HepG2 (cell line): ENCODE results near the gene MPV17L2. TPM values are rescaled to one million over a fixed set of nuclear protein-coding genes. Genes with fewer than 3 reads are reported as not detected.

ENCODE experiments used
- CHD4 ChIP-seq: fragments of 200-600 bp; sonication (generic); IDR thresholded peaks from 2 replicates; pipeline ENCODE4 v1.7.0; 2017; ENCODE audit warnings: mild to moderate bottlenecking, low read length, borderline replicate concordance
- DNMT3B ChIP-seq: conservative IDR thresholded peaks from 2 replicates; pipeline ENCODE4 v1.6.1; 2016; ENCODE audit warnings: missing biosample characterization, control low read depth
- IRF2 ChIP-seq: IDR thresholded peaks from 2 replicates; pipeline ENCODE4 v1.6.1; 2018; ENCODE audit warnings: missing genetic modification reagents, missing compliant biosample characterization
- MED1 ChIP-seq: sonication (generic); formaldehyde crosslinking; IDR thresholded peaks from 2 replicates; pipeline ENCODE4 v1.4.0; 2020; ENCODE audit warnings: missing genetic modification reagents
- NR2F6 ChIP-seq, 2 experiments: IDR thresholded peaks; 2 replicates each; pipeline ENCODE4 v1.6.1; 2016; ENCODE audit warnings: antibody characterized with exemption in 1 of 2, mild to moderate bottlenecking in 1 of 2
- PHB2 ChIP-seq: fragments of 450-650 bp; IDR thresholded peaks from 2 replicates; pipeline ENCODE4 v1.6.1; 2018; ENCODE audit not compliant: partially characterized antibody
- SOX6 ChIP-seq, 2 experiments: fragments of 450-650 bp in 1 of 2; sonication (generic) in 1 of 2; formaldehyde crosslinking in 1 of 2; IDR thresholded peaks; 2 replicates each; pipeline versions ENCODE4 v1.4.0 to v1.6.1; 2017 to 2020; ENCODE audit warnings: antibody characterized with exemption in 1 of 2, mild to moderate bottlenecking in 1 of 2, missing genetic modification reagents in 1 of 2
- ZNF124 ChIP-seq: sonication (generic); formaldehyde crosslinking; IDR thresholded peaks from 2 replicates; pipeline ENCODE4 v1.4.0; 2020; ENCODE audit warnings: missing genetic modification reagents
- ZNF329 ChIP-seq: sonication (generic); formaldehyde crosslinking; IDR thresholded peaks from 2 replicates; pipeline ENCODE4 v1.9.0; 2021; ENCODE audit warnings: low read depth, mild to moderate bottlenecking, missing genetic modification reagents
- ZNF337 ChIP-seq: sonication (generic); formaldehyde crosslinking; IDR thresholded peaks from 2 replicates; pipeline ENCODE4 v1.5.1; 2020; ENCODE audit warnings: missing genetic modification reagents, low read depth, mild to moderate bottlenecking, borderline replicate concordance
- ZNF570 ChIP-seq: sonication (generic); formaldehyde crosslinking; IDR thresholded peaks from 2 replicates; pipeline ENCODE4 v1.4.0; 2020; ENCODE audit warnings: mild to moderate bottlenecking, missing genetic modification reagents, borderline replicate concordance
- ZNF674 ChIP-seq: sonication (generic); formaldehyde crosslinking; IDR thresholded peaks from 2 replicates; pipeline ENCODE4 v1.5.0; 2020; ENCODE audit warnings: low read depth, mild to moderate bottlenecking, missing genetic modification reagents
- ZNF773 ChIP-seq: sonication (generic); formaldehyde crosslinking; IDR thresholded peaks from 2 replicates; pipeline ENCODE4 v1.4.0; 2020; ENCODE audit warnings: missing genetic modification reagents, borderline replicate concordance
- ZSCAN25 ChIP-seq: sonication (generic); formaldehyde crosslinking; IDR thresholded peaks from 2 replicates; pipeline ENCODE4 v1.8.0; 2022; ENCODE audit warnings: mild to moderate bottlenecking, missing genetic modification reagents
- polyA plus RNA-seq, 8 experiments: library from polyadenylated mRNA; depleted of rRNA in 3 of 8; stranded (reverse) in 7 of 8; unstranded in 1 of 8; fragments of >200 nt; fragmentation: Illumina TruSeq in 4 of 8; extraction: Trizol in 4 of 8; gene quantifications; 2 replicates each; pipeline versions ENCODE4 v1.2.1 to v1.2.3, GENCODE V29; 2011 to 2016; ENCODE audit warnings: low read depth in 4 of 8, missing spikeins in 1 of 8, mixed read lengths in 1 of 8; ENCODE audit not compliant: insufficient read depth in 1 of 8
- total RNA-seq, 5 experiments: library from RNA; depleted of rRNA; stranded (reverse); fragments of >200 nt; fragmentation: Illumina TruSeq; extraction: Trizol; gene quantifications; 2 replicates each; pipeline ENCODE4 v1.2.3, GENCODE V29; 2016; ENCODE audit warnings: low read depth in 1 of 5
- TF ChIP-seq, protein P1 (sequence below): sonication (generic); formaldehyde crosslinking; IDR thresholded peaks from 2 replicates; pipeline ENCODE4 v1.4.0; 2020; ENCODE audit warnings: mild to moderate bottlenecking, missing genetic modification reagents
- TF ChIP-seq, protein P2 (sequence below): sonication (generic); formaldehyde crosslinking; IDR thresholded peaks from 2 replicates; pipeline ENCODE4 v1.4.0; 2020; ENCODE audit warnings: missing genetic modification reagents, borderline replicate concordance
- TF ChIP-seq, protein P3 (sequence below): sonication (generic); formaldehyde crosslinking; IDR thresholded peaks from 2 replicates; pipeline ENCODE4 v1.9.0; 2021; ENCODE audit warnings: missing genetic modification reagents, borderline replicate concordance

Gene MPV17L2
- total and polyA plus RNA-seq, 2 of the 13 experiments (the other 11 are each of a cell fraction or from before 2014, with no cell fraction given) = 13.6 to 16.7 TPM

DNA sequence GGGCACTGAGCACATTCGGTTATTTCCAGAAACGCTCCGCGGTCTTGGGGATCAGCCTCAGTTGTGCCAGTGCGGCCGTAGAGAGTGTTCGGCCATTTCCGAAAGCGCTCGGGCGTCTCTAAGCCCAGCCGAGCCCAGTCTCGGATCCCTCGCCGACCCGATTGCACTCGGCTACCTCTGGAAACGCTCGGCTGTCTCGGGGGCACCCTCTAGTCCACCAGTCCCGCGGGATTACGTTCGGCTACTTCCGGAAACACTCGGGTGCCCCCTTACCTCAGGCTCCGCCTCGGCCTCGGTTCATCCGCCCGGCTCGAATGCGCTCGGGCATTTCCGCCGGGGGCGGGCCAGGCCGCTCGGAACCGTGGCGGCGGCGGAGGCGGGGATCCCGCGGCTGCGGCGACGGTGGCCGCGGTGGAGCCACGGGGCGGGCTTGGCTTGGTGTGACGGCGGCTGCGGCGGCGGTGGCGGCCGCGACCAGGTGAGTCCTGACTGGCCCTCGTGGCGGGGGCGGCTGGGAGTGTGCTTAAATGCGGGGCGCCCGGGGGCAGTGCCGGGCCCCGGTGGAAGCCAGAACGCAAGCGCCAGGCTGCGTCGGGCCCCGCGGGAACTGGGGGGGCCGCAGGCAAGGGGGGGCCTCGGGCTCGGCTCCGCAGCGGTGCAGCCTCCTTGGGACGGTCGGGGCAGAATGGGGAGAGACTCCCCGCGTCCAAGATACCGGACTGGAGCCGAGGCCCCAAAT, 40.0 kb upstream of the MPV17L2 start, which contains the start of gene PIK3R2 (continued):
- TF ChIP-seq ZNF124 (CRISPR knock-in tag) (0 out of 2 replicates have a peak, but pooled peaks have one; percentile 27), DNMT3B (no peak), CHD4 (no peak), ZSCAN25 (no peak), MED1 (CRISPR knock-in tag) (no peak), NR2F6 (IDR thresholded peaks at IDR 0.05) (no peak), NR2F6 (CRISPR knock-in tag; IDR thresholded peaks at IDR 0.05) (no peak), SOX6 (IDR thresholded peaks at IDR 0.05) (no peak), SOX6 (CRISPR knock-in tag; IDR thresholded peaks at IDR 0.05) (no peak), ZNF570 (CRISPR knock-in tag) (no peak), IRF2 (CRISPR knock-in tag) (no peak), ZNF674 (CRISPR knock-in tag) (no peak), ZNF329 (CRISPR knock-in tag) (0 out of 2 replicates have a peak, but pooled peaks have one; percentile 35), ZNF337 (CRISPR knock-in tag) (0 out of 2 replicates have a peak, but pooled peaks have one; percentile 13), ZNF773 (CRISPR knock-in tag) (no peak), PHB2 (no peak)
- TF ChIP-seq, protein P1, sequence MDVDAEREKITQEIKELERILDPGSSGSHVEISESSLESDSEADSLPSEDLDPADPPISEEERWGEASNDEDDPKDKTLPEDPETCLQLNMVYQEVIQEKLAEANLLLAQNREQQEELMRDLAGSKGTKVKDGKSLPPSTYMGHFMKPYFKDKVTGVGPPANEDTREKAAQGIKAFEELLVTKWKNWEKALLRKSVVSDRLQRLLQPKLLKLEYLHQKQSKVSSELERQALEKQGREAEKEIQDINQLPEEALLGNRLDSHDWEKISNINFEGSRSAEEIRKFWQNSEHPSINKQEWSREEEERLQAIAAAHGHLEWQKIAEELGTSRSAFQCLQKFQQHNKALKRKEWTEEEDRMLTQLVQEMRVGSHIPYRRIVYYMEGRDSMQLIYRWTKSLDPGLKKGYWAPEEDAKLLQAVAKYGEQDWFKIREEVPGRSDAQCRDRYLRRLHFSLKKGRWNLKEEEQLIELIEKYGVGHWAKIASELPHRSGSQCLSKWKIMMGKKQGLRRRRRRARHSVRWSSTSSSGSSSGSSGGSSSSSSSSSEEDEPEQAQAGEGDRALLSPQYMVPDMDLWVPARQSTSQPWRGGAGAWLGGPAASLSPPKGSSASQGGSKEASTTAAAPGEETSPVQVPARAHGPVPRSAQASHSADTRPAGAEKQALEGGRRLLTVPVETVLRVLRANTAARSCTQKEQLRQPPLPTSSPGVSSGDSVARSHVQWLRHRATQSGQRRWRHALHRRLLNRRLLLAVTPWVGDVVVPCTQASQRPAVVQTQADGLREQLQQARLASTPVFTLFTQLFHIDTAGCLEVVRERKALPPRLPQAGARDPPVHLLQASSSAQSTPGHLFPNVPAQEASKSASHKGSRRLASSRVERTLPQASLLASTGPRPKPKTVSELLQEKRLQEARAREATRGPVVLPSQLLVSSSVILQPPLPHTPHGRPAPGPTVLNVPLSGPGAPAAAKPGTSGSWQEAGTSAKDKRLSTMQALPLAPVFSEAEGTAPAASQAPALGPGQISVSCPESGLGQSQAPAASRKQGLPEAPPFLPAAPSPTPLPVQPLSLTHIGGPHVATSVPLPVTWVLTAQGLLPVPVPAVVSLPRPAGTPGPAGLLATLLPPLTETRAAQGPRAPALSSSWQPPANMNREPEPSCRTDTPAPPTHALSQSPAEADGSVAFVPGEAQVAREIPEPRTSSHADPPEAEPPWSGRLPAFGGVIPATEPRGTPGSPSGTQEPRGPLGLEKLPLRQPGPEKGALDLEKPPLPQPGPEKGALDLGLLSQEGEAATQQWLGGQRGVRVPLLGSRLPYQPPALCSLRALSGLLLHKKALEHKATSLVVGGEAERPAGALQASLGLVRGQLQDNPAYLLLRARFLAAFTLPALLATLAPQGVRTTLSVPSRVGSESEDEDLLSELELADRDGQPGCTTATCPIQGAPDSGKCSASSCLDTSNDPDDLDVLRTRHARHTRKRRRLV (CRISPR knock-in tag) = no peak
- TF ChIP-seq, protein P2, sequence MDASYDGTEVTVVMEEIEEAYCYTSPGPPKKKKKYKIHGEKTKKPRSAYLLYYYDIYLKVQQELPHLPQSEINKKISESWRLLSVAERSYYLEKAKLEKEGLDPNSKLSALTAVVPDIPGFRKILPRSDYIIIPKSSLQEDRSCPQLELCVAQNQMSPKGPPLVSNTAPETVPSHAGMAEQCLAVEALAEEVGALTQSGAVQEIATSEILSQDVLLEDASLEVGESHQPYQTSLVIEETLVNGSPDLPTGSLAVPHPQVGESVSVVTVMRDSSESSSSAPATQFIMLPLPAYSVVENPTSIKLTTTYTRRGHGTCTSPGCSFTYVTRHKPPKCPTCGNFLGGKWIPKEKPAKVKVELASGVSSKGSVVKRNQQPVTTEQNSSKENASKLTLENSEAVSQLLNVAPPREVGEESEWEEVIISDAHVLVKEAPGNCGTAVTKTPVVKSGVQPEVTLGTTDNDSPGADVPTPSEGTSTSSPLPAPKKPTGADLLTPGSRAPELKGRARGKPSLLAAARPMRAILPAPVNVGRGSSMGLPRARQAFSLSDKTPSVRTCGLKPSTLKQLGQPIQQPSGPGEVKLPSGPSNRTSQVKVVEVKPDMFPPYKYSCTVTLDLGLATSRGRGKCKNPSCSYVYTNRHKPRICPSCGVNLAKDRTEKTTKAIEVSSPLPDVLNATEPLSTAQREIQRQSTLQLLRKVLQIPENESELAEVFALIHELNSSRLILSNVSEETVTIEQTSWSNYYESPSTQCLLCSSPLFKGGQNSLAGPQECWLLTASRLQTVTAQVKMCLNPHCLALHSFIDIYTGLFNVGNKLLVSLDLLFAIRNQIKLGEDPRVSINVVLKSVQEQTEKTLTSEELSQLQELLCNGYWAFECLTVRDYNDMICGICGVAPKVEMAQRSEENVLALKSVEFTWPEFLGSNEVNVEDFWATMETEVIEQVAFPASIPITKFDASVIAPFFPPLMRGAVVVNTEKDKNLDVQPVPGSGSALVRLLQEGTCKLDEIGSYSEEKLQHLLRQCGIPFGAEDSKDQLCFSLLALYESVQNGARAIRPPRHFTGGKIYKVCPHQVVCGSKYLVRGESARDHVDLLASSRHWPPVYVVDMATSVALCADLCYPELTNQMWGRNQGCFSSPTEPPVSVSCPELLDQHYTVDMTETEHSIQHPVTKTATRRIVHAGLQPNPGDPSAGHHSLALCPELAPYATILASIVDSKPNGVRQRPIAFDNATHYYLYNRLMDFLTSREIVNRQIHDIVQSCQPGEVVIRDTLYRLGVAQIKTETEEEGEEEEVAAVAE (CRISPR knock-in tag) = no peak
- TF ChIP-seq, protein P3, sequence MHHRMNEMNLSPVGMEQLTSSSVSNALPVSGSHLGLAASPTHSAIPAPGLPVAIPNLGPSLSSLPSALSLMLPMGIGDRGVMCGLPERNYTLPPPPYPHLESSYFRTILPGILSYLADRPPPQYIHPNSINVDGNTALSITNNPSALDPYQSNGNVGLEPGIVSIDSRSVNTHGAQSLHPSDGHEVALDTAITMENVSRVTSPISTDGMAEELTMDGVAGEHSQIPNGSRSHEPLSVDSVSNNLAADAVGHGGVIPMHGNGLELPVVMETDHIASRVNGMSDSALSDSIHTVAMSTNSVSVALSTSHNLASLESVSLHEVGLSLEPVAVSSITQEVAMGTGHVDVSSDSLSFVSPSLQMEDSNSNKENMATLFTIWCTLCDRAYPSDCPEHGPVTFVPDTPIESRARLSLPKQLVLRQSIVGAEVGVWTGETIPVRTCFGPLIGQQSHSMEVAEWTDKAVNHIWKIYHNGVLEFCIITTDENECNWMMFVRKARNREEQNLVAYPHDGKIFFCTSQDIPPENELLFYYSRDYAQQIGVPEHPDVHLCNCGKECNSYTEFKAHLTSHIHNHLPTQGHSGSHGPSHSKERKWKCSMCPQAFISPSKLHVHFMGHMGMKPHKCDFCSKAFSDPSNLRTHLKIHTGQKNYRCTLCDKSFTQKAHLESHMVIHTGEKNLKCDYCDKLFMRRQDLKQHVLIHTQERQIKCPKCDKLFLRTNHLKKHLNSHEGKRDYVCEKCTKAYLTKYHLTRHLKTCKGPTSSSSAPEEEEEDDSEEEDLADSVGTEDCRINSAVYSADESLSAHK (CRISPR knock-in tag) = no peak
